Superior temporal gyrus (tissue), 1 donor: ENCODE measurements around the gene LAGE3.

ENCODE experiments used
- DNase-seq: peaks from one replicate; pipeline ENCODE4 v3.0.0-alpha.2; 2016; ENCODE audit errors: extremely low spot score

The LAGE3 gene

DNA sequence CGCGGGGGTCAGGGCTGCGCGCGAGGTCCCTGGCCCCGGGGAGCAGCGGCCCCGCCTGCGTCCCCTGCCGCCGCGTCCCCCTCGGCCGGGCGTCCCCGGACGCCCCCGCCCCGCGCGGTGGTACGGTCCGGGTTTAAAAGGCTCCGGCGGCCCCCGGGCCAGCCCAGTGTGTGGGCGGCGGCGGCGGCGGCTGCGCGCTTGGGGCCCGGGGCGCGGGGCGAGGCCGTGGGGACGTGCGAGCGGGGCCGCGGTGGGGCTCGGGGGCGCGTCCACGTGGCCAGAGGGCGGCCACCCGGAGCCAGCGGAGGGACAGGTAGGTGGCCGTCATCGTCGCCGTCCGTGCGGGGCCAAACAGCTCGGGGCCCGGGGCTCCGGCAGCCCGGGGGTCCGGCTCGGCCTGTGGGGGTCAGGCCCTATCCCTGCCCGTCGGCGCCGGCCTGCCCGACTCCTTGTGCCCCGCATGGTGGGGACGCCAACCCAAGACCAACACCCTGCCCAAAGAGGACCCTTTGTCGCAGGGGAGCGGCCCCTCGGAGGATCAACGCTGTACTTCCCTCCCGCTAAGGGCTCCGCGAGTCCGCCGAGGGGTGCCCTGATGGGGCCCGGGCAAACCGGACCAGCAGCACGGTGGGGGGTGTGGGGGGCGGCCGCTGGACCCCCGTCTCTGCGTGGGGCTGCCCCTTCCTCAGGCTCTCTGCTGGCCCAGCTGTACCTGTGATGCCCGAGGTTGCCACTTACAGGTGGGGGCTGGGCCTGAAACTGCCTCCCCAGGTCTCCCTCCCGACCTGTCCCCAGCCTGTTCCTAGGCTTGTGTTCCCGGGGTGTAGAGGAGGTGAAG is 20.7 kb downstream of the LAGE3 start, which contains the start of gene PLXNA3:
Gene PLXNA3 (plus strand): TSS at position 166 of the 838 bp plus-strand sequence. CDS start 1,903 bp downstream, outside the sequence.
- no peak for DNase-seq

DNA sequence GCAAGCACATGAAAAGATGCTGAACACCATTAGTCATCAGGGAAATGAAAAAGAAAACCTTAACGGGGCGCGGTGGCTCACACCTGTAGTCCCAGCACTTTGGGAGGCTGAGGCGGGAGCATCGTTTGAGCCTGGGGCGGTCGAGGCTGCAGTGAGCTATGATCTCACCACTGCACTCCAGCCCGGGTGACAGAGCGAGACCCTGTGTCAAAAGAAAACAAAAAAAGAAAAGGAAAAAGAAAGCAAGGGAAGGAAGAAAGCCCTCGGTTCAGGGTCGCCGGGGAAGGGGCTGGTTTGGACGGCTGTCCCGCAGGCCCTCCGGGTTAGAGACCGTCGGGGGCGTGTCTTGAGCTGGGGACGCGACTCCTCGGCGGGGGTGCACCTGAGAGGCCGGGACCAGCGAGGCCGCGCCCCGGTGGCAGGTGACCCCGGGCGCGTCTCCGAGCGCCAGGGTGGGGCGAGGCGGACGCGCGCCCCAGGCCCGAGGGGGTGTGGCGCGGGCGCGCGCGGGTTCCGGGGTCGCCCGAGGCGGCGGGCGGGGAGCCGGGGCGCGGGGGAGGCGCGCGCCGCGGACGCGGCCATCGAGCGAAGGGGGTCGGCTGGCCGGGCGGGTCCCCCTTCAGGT is 21.5 kb downstream of the LAGE3 start:
- no peak for DNase-seq

DNA sequence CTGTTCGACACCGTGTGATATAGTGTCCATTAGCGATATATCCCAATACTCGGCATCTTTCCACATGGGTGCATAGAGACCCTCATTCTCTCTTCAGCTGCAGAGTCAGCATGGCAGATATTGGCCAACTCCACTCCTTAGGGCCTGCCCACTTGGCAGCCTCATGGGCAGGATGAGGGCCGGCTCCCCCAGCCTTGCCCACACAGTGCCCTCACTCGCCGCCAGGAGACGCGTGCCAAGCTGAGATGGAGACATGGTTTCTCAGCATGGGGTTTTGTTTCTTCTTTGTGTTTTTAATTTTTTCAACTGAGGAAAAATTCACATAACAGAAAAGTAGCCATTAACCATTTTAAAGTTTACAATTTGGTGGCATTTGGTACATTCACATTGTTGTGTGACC is 26.3 kb downstream of the LAGE3 start:
- DNase-seq: no peak

DNA sequence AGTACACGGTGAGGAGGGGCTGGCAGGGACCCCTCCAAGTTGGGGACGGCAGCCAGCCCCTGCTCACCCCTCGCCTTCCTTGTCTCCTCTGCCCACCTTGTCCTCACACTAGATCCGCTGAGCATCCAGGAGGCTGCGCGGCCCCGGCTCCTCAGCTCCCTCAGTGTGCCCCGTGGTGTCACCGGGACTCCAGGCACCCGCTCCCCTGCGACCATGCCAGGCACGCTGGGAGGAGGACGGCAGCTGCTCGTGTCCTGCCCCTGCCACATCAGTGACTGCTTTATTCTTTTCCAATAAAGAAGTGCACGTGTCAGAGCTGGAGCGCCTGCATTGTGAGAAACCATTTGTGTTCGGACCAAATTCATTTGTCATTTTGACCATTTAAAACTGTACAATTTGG is 28.8 kb downstream of the LAGE3 start:
- no peak for DNase-seq

DNA sequence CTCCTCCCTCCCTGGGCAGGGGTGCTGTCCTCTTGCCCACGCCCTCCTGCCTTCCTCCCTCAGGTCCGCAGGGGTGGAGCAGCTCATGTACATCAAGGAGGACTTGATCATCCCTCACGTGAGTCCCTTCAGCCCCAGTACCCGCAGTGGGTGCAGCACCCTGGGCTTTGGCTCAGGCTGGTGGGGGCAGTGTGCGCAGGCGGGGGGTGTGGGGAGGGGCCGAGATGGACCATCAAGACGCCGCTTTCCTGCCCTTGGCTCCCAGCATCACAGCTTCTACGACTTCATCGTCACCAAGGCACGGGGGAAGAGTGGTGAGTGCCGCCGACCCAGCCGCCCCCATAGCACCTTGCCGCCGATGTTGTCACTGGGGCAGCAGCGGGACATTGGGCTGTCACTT is 29.5 kb downstream of the LAGE3 start:
- DNase-seq: no peak

DNA sequence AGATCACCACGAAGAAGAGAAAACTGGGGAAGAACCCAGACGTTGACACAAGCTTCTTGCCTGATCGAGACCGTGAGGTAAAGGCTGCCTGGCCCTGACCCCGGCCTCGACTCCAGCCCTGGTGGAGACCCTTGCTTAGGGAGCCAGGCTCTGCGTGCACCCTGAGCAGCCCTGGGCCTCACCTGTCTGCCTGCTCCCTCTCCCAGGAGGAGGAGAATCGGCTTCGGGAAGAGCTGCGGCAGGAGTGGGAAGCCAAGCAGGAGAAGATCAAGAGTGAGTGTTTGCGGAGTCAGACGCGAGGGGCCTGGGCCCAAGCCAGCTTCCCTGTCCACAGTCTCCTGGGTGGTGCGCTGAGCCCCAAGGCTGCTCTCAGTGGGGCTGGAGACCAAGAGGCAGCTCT is 30.6 kb downstream of the LAGE3 start:
- no peak for DNase-seq

DNA sequence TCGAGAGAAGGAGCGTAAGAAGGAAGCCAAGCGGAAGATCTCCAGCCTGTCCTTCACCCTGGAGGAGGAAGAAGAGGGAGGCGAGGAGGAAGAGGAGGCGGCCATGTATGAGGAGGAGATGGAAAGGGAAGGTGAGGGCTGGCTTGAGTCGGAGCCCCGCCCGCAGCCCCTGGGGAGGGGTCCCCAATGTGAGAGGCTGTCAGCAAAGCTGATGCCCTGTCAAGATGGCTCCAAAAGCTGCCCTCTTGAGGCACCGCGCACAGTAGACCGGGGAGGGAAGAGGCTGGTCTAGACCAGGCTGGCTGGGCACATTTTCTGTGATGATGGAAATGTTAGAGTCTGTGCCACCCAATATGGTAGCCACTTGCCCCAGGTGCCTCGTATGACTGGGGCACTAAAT is 32.7 kb downstream of the LAGE3 start:
- DNase-seq: no peak

DNA sequence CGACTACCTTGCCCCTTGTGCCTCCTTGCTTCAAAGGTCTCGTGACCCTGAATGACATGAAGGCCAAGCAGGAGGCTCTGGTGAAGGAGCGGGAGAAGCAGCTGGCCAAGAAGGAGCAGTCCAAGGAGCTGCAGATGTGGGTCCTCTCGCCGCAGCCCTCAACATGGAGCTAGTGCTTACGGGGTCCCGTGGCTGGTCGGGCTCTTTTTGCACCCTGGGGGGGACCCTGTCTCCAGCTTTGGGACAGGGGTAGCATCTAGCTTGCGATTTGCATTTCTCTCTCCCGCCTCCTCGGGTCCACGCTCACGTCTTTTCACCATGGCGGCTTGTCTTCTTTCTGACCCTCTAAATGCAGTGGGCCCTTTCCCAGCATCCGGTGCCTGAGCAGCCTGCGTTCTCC is 33.3 kb downstream of the LAGE3 start:
- no peak for DNase-seq

DNA sequence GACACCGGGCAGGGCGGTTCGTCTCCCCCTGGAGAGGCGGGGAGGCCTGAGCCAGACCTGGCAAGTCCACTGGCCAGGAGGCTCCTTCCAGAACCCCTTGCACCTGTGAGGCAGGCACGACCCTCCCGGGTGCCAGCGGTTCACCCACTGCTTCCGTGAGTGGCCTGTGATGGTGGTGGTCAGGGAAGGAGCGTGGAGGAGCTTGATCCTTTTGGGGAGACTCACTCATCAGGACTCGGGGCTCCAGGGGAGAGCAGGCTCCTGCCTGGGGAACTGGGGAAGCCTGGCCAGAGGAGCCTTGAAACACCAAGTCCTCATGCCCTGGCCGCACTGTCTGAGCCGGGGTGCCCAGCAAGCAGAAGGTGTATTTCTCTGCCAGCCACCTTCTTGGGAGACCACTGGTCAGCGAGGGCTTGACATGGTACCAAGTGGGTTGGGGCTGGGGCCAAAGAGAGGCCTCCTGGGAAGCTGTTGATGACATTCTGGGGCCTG is 34.3 kb downstream of the LAGE3 start:
- DNase-seq: no peak

DNA sequence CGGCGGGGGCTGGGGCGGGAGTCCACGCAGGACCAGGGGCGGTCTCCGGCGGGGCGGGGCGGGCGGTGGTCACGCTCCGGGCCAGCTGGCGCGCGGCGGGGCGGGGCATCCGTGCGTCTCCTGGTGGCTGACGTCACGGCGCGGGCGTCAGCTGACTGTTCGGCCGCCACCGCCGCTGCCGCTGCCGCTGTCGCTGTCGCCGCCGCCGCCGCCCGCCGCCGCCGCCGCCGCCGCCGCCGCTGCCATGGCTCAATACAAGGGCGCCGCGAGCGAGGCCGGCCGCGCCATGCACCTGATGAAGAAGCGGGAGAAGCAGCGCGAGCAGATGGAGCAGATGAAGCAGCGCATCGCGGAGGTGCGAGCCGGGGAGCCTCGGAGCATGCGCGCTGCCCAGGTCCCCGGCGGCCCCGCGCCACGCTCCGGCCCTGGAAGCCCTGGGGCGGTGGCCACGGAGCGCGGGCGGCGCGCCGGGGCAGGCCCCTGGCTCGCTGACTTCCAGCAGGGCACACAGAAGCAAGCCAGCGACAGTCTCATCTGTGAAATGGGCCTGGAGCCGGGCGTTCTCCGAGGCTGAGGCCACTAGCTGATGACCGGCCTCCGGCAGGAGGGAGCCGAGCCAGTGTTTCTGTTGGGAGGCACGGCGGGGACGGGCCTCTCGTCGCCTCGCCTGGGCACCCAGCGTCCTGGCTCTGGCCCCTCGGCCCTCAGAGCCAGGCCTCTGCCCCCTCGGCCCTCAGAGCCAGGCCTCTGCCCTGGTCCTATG is 34.9 kb downstream of the LAGE3 start, which contains the start of gene FAM50A:
Gene FAM50A (plus strand): TSS at position 150 of the 763 bp plus-strand sequence. CDS start 95 bp downstream, at position 245.
- peak; percentile 51 for DNase-seq

DNA sequence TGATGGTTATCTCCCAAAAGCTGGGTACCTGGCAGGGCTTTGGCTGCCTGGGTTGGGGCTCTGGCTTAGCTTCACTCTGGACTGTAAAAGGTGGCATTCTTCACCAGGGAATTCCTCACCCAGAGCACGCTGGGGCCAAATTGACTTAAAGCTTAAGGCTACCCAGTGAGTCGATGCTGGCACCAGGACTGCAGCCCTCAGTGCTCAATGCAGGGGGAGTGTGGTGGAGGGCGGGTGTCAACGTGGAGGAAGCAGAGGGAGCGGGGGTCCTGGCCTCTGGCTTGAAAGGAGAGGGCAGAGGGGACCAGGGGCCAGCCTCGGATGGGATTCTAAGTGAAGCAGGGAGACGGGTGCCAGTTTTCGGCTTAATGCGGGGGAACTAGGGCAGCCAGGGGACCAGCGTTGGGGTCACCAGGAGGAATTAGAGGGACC is 35.6 kb downstream of the LAGE3 start:
- DNase-seq: no peak

DNA sequence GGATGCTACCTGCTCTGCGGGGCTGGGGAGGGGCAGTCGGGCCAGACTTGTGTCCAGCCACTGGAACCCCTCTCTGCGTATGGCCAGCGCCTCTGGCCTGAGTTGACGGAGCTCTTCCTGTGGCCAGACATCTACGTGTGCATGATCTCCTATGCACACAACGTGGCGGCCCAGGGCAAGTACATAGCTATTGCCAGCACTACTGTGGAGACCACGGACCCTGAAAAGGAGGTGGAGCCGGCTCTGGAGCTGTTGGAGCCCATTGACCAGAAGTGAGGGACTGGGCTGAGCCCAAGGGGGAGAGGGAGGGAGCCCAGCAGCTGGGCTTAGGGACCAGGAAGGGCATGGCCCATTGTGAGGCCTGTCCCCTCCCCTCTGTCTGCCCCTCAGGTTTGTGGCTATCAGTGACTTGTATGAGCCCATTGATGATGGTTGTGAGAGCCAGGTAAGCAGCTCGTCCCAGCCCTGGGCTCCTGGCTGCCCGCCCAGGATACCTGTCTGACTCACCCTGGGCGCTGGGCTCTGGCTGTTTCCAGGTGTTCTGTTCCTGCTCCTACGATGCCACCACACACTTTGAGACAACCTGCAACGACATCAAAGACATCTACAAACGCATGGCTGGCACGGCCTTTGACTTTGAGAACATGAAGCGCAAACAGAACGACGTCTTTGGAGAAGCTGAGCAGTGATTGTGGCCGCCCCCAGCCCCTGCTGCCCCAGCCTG is 36.9 kb downstream of the LAGE3 start:
- no peak for DNase-seq

DNA sequence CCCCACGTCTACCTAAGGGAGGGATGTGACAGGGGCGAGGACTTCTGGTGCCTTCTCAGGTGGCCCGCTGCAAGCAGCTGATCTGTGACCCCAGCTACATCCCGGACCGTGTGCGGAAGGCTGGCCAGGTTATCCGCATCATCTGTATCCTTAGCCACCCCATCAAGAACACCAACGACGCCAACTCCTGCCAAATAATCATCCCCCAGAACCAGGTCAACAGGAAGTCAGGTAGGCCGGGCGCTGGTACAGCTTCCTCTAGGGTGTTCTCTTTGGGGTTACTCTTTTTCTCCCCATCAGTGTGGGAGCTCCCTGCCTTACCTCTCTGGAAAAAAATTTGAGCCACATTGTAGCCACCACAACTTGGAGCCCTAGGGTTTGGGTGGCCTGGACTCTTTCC is 37.5 kb downstream of the LAGE3 start:
- no peak for DNase-seq

DNA sequence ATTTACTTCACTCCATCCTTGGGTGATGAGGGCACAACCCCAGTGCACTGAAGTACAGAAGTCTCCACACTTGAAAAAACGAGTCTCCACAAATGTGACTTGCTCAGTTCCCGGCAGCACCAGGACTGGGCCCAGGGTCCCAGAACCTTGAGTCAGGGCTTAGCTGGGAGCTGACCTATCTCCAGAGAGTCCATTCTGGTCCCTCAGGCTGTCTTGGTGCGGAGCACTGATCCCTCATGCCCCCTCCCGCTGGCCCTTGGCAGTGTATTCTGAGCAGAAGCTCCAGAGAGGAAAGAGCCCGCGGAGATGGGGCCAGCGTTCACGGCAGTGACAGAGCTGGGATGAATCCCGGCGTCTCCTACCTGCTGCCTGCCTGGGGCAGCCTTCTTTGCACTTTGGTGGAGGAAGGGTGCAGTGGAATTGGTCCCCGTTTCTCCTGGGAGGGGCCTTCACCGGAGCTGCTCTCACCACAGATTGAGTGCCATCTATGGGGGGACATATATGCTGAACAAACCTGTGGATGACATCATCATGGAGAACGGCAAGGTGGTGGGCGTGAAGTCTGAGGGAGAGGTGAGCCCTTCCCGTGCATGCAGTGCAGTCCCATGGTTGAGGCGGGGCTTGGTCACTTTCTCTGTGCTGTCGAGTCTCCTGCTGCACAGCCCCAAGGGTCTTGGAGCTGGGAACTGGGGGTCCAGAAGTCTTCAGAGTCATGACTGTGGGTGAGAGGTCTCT is 38.3 kb downstream of the LAGE3 start:
- no peak for DNase-seq

DNA sequence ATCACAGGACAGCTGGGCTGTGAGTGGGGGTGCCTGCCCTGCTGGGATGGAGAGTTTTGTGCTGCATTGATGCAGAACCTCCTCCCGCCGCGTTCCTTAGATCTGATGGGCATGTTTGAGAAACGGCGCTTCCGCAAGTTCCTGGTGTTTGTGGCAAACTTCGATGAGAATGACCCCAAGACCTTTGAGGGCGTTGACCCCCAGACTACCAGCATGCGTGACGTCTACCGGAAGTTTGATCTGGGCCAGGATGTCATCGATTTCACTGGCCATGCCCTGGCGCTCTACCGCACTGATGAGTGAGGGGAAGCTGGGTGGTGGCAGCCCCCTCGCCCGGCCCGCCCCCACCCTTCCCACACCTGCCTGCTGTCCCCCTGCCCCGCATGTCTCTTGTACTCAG is 39.2 kb downstream of the LAGE3 start:
- no peak for DNase-seq

DNA sequence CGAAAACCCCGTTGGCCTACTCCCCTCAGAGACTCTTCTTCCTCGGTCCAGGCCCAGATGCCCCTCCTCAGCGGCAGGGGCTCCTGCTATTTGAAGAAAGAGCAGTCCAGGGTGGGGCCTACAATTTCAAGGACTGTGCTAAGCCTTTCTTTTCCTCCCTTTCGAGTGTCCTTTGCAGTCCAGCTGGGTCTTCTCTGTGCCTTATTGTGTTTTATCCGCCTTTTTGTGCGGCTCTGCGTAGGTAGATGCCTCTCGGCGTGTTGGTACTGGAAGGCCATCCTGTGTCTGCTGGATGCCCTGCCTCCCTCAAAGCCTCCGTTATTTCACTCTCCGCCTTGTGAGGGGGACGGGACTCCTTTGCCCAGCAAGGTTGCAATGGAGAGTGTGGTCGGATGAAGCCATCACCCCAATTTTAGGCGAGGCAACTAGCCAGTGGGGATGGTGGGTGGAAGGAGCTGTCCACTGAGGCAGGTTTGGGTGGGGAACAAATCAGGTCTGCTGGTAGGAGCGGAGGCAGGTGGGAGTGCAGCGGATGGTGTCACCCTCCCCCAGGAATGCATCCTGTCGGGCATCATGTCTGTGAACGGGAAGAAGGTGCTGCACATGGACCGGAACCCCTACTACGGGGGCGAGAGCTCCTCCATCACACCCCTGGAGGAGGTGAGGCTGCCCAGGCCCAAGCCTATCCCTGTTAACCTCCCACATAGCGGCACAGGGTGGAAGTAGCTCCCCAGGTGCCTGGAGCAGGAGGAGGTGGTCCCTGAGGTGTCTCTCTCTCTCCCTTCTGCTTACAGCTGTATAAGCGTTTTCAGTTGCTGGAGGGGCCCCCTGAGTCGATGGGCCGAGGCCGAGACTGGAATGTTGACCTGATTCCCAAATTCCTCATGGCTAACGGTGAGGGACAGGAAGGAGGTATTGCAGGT is 40.8 kb downstream of the LAGE3 start:
- DNase-seq: no peak

DNA sequence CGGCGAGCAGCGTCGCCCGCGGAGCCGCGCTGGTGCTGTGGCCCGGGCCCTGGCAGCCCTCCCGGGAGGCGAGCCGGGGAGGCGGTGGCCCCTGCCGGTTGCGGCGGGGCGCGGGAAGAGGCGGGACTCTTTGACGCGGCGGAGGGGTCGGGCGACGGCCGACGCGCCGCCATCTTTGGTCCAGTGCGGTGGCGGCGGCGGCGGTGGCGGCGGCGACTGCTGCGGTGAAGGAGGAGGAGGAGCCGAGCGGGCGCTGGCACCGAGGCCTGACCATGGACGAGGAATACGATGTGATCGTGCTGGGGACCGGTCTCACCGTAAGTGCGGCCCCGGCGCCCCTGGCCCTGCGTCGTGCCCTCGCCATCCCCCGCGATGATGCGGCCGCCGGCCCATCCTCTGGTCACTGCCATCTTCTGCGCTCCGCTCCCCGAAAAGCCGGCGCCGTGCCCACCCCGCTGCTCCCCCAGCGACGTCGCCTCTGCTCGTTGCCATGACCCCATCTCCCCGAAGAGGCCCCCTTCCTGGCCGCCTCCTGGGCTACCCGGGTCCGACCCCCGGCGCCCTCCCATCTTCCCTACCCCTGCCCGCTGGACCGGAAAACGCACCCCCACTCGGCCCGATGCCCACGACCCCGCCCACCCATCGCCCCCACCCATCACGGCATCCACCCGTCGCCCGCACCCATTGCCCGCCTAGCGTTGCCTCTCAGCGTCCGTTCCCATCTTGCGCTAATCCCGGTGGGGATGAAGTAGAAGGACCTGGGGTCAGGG is 41.9 kb downstream of the LAGE3 start, which contains the start of gene GDI1:
Gene GDI1 (plus strand): TSS at position 172 of the 770 bp plus-strand sequence. CDS start 101 bp downstream, at position 273.
- DNase-seq: no peak

DNA sequence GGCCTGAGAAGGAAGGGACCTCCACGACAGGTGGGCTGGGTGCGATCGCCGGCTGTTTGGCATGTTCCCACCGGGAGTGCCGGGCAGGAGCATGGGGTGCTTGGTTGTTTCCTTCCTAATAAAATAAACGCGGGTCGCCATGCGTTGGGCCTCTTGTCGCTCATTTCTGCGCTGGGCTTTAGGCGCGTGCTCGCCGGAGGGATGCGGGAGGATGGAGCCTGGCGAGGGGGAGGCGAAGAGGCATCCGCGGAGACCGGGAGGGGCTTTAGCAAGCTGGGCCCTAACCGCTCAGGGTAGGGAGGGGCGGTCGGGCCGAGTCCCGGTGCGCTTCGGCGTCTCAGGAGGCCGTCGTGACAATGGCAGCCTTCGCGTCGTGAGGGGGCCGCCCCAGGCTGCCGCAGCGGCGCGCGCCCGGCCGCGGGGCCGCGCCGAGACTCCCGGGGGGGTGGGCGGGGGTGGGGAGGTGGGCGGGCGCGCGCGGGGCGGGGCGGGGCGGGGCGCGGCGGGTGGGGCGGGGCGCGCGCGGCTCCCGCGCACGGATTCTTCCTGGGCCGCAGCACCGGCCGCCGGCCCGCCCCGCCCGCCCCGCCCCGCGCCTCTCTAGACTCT is 42.6 kb downstream of the LAGE3 start:
- no peak for DNase-seq
